A549 (cell line): ENCODE measurements around the gene DVL2. TPM values are rescaled to one million over a fixed set of nuclear protein-coding genes. Genes with fewer than 3 reads are reported as not detected.

Experiments
- ATAC-seq, 2 experiments: fragments of 200-7000 bp in 1 of 2; fragments of >200 bp in 1 of 2; cut with Nextera tagmentation in 1 of 2; cut with Tn5 transposase in 1 of 2; 3 replicates each; pipeline versions ENCODE4 v1.8.0 to v1.9.1; 2018 to 2020; ENCODE audit warnings: mild to moderate bottlenecking in 1 of 2, moderate library complexity in 1 of 2
- CTCF ChIA-PET: fragments of 300-600 bp; sonication (Branson Sonifier 250); formaldehyde crosslinking; extraction: SDS; loops from one replicate; lab custom pipeline; 2021; ENCODE audit warnings: antibody characterized with exemption, inconsistent platforms; lab: Yijun Ruan, JAX
- POLR2A ChIA-PET: fragments of 350-600 bp; formaldehyde crosslinking; extraction: SDS; loops from one replicate; lab custom pipeline; 2021; ENCODE audit warnings: antibody characterized with exemption, inconsistent platforms; lab: Yijun Ruan, JAX
- DNase-seq, 2 experiments: peaks; one replicate each; pipeline versions ENCODE4 v3.0.0 to v3.0.0-alpha.2; 2011 to 2016; ENCODE audit warnings: low read depth in 1 of 2, low spot score in 1 of 2
- FAIRE-seq: peaks from 2 replicates; lab custom pipeline; 2011; peaks lifted over from hg19 to GRCh38; lab: Jason Lieb, UNC
- H3K27ac ChIP-seq, 2 experiments: fragments of >200 bp; sonication (Bioruptor Twin); formaldehyde crosslinking; 3 replicates each; pipeline ENCODE4 v1.5.1; 2016 to 2017
- H3K4me1 ChIP-seq: fragments of >200 bp; sonication (Bioruptor Twin); formaldehyde crosslinking; 3 replicates; pipeline ENCODE4 v1.6.1; 2016
- H3K4me2 ChIP-seq: fragments of >200 bp; sonication (Bioruptor Twin); formaldehyde crosslinking; 3 replicates; pipeline ENCODE4 v1.6.1; 2016
- H3K4me3 ChIP-seq: fragments of >200 bp; sonication (Bioruptor Twin); formaldehyde crosslinking; 3 replicates; pipeline ENCODE4 v1.5.1; 2016
- H3K9me3 ChIP-seq: fragments of >200 bp; sonication (Bioruptor Twin); formaldehyde crosslinking; 3 replicates; pipeline ENCODE4 v1.6.1; 2016
- BHLHE40 ChIP-seq: IDR thresholded peaks from 2 replicates; pipeline ENCODE4 v1.6.1; 2012; ENCODE audit warnings: low read depth, low read length, inconsistent platforms
- CBX8 ChIP-seq: fragments of 200-600 bp; sonication (generic); IDR thresholded peaks from 2 replicates; pipeline ENCODE4 v1.6.1; 2016
- CEBPB ChIP-seq, 2 experiments: fragments of >200 bp in 1 of 2; sonication (Bioruptor Twin) in 1 of 2; formaldehyde crosslinking in 1 of 2; IDR thresholded peaks; 2 replicates each; pipeline ENCODE4 v1.6.1; 2012 to 2016
- CHD4 ChIP-seq: fragments of 200-600 bp; sonication (generic); IDR thresholded peaks from 2 replicates; pipeline ENCODE4 v1.6.1; 2016; ENCODE audit warnings: antibody characterized with exemption, mild to moderate bottlenecking, borderline replicate concordance
- EHF ChIP-seq: fragments of 250-450 bp; sonication (Bioruptor Pico); IDR thresholded peaks from 2 replicates; pipeline ENCODE4 v1.5.0; 2020; ENCODE audit warnings: mild to moderate bottlenecking
- FOSB ChIP-seq: fragments of 250-450 bp; sonication (Bioruptor Pico); IDR thresholded peaks from 2 replicates; pipeline ENCODE4 v1.5.0; 2020; ENCODE audit warnings: mild to moderate bottlenecking, moderate library complexity
- FOSL2 ChIP-seq, 2 experiments: fragments of 450-650 bp in 1 of 2; fragments of >200 bp in 1 of 2; sonication (Bioruptor Twin) in 1 of 2; formaldehyde crosslinking; IDR thresholded peaks; 2 replicates each; pipeline versions ENCODE4 v1.5.0 to v1.6.1; 2016 to 2020; ENCODE audit warnings: mild to moderate bottlenecking in 1 of 2, moderate library complexity in 1 of 2
- GATA3 ChIP-seq: IDR thresholded peaks from 2 replicates; pipeline ENCODE4 v1.6.1; 2012; ENCODE audit warnings: borderline replicate concordance
- HDAC2 ChIP-seq: fragments of 200-600 bp; sonication (generic); IDR thresholded peaks from 2 replicates; pipeline ENCODE4 v1.6.1; 2016
- HEYL ChIP-seq: fragments of 250-450 bp; sonication (Bioruptor Pico); IDR thresholded peaks from 2 replicates; pipeline ENCODE4 v1.8.0; 2021; ENCODE audit warnings: mild to moderate bottlenecking, moderate library complexity
- HMGXB4 ChIP-seq: fragments of 250-450 bp; sonication (Bioruptor Pico); IDR thresholded peaks from 2 replicates; pipeline ENCODE4 v1.5.0; 2021; ENCODE audit warnings: mild to moderate bottlenecking, moderate library complexity, borderline replicate concordance
- MAX ChIP-seq: IDR thresholded peaks from 2 replicates; pipeline ENCODE4 v1.6.1; 2012
- NPAS2 ChIP-seq: fragments of 250-450 bp; sonication (Bioruptor Pico); IDR thresholded peaks from 2 replicates; pipeline ENCODE4 v1.8.0; 2022; ENCODE audit warnings: mild to moderate bottlenecking, moderate library complexity, borderline replicate concordance
- PHF8 ChIP-seq: fragments of 200-600 bp; sonication (generic); IDR thresholded peaks from 2 replicates; pipeline ENCODE4 v1.6.1; 2016; ENCODE audit warnings: low read depth, mild to moderate bottlenecking, antibody characterized with exemption, moderate library complexity, borderline replicate concordance
- POLR2A ChIP-seq: IDR thresholded peaks from 2 replicates; pipeline ENCODE4 v1.6.1; 2012; ENCODE audit warnings: mild to moderate bottlenecking, low read length
- POLR2AphosphoS2 ChIP-seq: conservative IDR thresholded peaks from 2 replicates; pipeline ENCODE4 v1.6.1; 2012; ENCODE audit warnings: low read length, improper control_type of control experiment, inconsistent platforms
- RCOR1 ChIP-seq: fragments of 150-350 bp; IDR thresholded peaks from 2 replicates; pipeline ENCODE4 v1.6.1; 2014; ENCODE audit warnings: antibody characterized with exemption, low read length, low read depth
- TP53 ChIP-seq: fragments of 250-450 bp; sonication (Bioruptor Pico); IDR thresholded peaks from 2 replicates; pipeline ENCODE4 v1.5.0; 2021; ENCODE audit warnings: mild to moderate bottlenecking, moderate library complexity
- ZC3H11A ChIP-seq: fragments of 450-650 bp; IDR thresholded peaks from 2 replicates; pipeline ENCODE4 v1.6.1; 2014; ENCODE audit warnings: antibody characterized with exemption, mild to moderate bottlenecking
- ZNF302 ChIP-seq: fragments of 250-450 bp; sonication (Bioruptor Pico); IDR thresholded peaks from 2 replicates; pipeline ENCODE4 v1.9.0; 2021; ENCODE audit warnings: inconsistent platforms, mild to moderate bottlenecking, moderate library complexity
- WGBS: methylation state at CpG from one replicate; pipeline ENCODE4 v1.1.6; 2017; ENCODE audit errors: missing lambda C conversion rate; 5-methylcytosine and 5-hydroxymethylcytosine counted together
- polyA plus RNA-seq, 4 experiments: library from polyadenylated mRNA; depleted of rRNA in 3 of 4; stranded (reverse); fragments of >200 nt; fragmentation: RNase III in 1 of 4; extraction: RNeasy Plus Mini Kit Qiagen cat#74134 plus additional on column Dnase treatment in 1 of 4; gene quantifications; 2 replicates in 3 of 4; 3 replicates in 1 of 4; pipeline ENCODE4 v1.2.3, GENCODE V29; 2011 to 2017

The DVL2 gene
- polyA plus RNA-seq, 2 of the 4 experiments (the other 2 are of a cell fraction), result 5.7 to 40.4 TPM

- 35% methylated on average over 7 of the region's 7 CpGs for WGBS
- peak overlapping the region; percentile 96 for H3K4me2 ChIP-seq
- TF ChIP-seq ZNF302 (CRISPR knock-in tag) (no peak), FOSL2 (IDR thresholded peaks at IDR 0.05) (no peak), FOSL2 (CRISPR knock-in tag; IDR thresholded peaks at IDR 0.05) (no peak), EHF (CRISPR knock-in tag) (no peak), BHLHE40 (no peak), FOSB (CRISPR knock-in tag) (no peak), RCOR1 (no peak), CHD4 (peak; percentile 29; the same call in 1 of the 2 replicates), ZC3H11A (no peak), POLR2AphosphoS2 (0 out of 2 replicates have a peak, but pooled peaks have one; percentile 29), CBX8 (no peak), GATA3 (no peak), HDAC2 (0 out of 2 replicates have a peak, but pooled peaks have one; percentile 45), TP53 (CRISPR knock-in tag) (no peak)
- H3K9me3 ChIP-seq, result no peaks in the 10 kb centered on the region
- peaks cover 53% of the 10 kb centered on the region for H3K4me1 ChIP-seq
- peak overlapping the region; percentile 51 for H3K4me3 ChIP-seq
- ChIA-PET CTCF (interaction anchor here (0.6 to 3.7 kb wide), 6 partner anchors 39 to 565 kb away, joined by 3 to 24 read pairs (median 4); partner anchors contain the start of gene SLC16A11), POLR2A (no interaction called here)
- DNase-seq (no peak), ATAC-seq (no peak), FAIRE-seq (no peak)
- H3K27ac ChIP-seq, result peak overlapping the region; percentile 73 to 98
Measured at GRCh38 chr17:7216242-7217112, 17.8 kb downstream of the DVL2 start.

- DNase-seq, result peak in 1 of 2 experiments; percentile 41
- FAIRE-seq, result no peak
- TF ChIP-seq ZC3H11A (no peak), CHD4 (no peak), HMGXB4 (CRISPR knock-in tag) (no peak), PHF8 (no peak), NPAS2 (CRISPR knock-in tag) (no peak), POLR2A (no peak), HEYL (CRISPR knock-in tag) (no peak)
- TF ChIP-seq, all 56 proteins: peak for 0
- Histone ChIP-seq H3K4me3 (no peak overlapping the region), H3K9me3 (no peaks in the 10 kb centered on the region), H3K4me1 (peaks cover 46% of the 10 kb centered on the region), H3K27ac (peak overlapping the region in 1 of 2 experiments; percentile 98; a peak in 3 of 6 replicates), H3K4me2 (peak overlapping the region; percentile 96)
- ATAC-seq, result no peak
- ChIA-PET CTCF (interaction anchor here (0.6 to 3.7 kb wide), 8 partner anchors 9 to 566 kb away, joined by 3 to 24 read pairs (median 6); partner anchors contain the start of genes PHF23 and SLC16A11), POLR2A (interaction anchor here (1.1 to 1.2 kb wide), 2 partner anchors 8 to 32 kb away, joined by 3 to 4 read pairs; no protein-coding TSS in a partner anchor)
- 27% methylated on average over 6 of the region's 10 CpGs for WGBS
Measured at GRCh38 chr17:7215652-7216180, 18.6 kb downstream of the DVL2 start.

- peak; percentile 99 for FAIRE-seq
- TF ChIP-seq GATA3 (no peak), MAX (peak; percentile 19), CEBPB (IDR thresholded peaks at IDR 0.05) (peak in 1 of 2 experiments; percentile 32; a peak in 1 of 4 replicates)
- TF ChIP-seq, all 56 proteins: peak for 2
- H3K27ac ChIP-seq, result peak overlapping the region; percentile 8 to 98; a peak in 3 of 6 replicates
Measured at GRCh38 chr17:7215136-7215638, 19.1 kb downstream of the DVL2 start.

More at GRCh38 chr17:7215136-7215638, 19.1 kb downstream of the DVL2 start:
- Histone ChIP-seq H3K4me2 (peak overlapping the region; percentile 96), H3K4me1 (peaks cover 43% of the 10 kb centered on the region), H3K9me3 (no peaks in the 10 kb centered on the region), H3K4me3 (peak overlapping the region; percentile 47; the same call in 1 of the 3 replicates)
- ChIA-PET POLR2A (interaction anchor here (0.7 to 1.2 kb wide), 4 partner anchors 9 to 31 kb away, joined by 3 to 4 read pairs (median 3); partner anchors contain the start of gene DVL2), CTCF (interaction anchor here (0.6 to 3.7 kb wide), 17 partner anchors 9 to 566 kb away, joined by 3 to 24 read pairs (median 5); partner anchors contain the start of genes PHF23 and SLC16A11)
- no peak for DNase-seq
- 27% methylated on average over 9 of the region's 9 CpGs for WGBS
- ATAC-seq, result no peak
